Measurements from ENCODE around the gene ZC3H4. TPM values are rescaled to one million over a fixed set of nuclear protein-coding genes. Genes with fewer than 3 reads are reported as not detected.

The ZC3H4 gene
- total RNA-seq, 4 donors from 2014 or later: 19.1 to 36.7 (median 31.3) TPM

- 94 to 100% methylated on average over 4 to 24 of the region's 36 CpGs for WGBS, 2 donors
- H3K27ac ChIP-seq: no peak overlapping the region
- no peak for DNase-seq
- H3K36me3 ChIP-seq: peaks cover 47 to 53% of the 10 kb centered on the region in 2 donors
- no peak overlapping the region for H3K4me3 ChIP-seq (replicated peaks in 1 of 3)
- H3K27me3 ChIP-seq: no peaks in the 10 kb centered on the region
- no peaks in the 10 kb centered on the region for H3K4me1 ChIP-seq
- TF ChIP-seq CTCF (IDR thresholded peaks at IDR 0.05) (no peak), POLR2A (IDR thresholded peaks at IDR 0.05) (no peak)
- no peaks in the 10 kb centered on the region for H3K9me3 ChIP-seq
- intact Hi-C loops (cut with DNase I): no loop called here
Measured at GRCh38 chr19:47067215-47067847, 46.2 kb downstream of the ZC3H4 start.

GRCh38 chr19:47066376-47067214, 47.0 kb downstream of the ZC3H4 start:
- WGBS, 2 donors: 95 to 96% methylated on average over 25 to 42 of the region's 61 CpGs
- Histone ChIP-seq H3K4me3 (replicated peaks in 1 of 3) (no peak overlapping the region), H3K9me3 (no peaks in the 10 kb centered on the region), H3K27me3 (no peaks in the 10 kb centered on the region), H3K27ac (no peak overlapping the region), H3K4me1 (no peaks in the 10 kb centered on the region), H3K36me3 (peaks cover 39 to 45% of the 10 kb centered on the region in 2 donors)
- TF ChIP-seq POLR2A (IDR thresholded peaks at IDR 0.05) (no peak), CTCF (IDR thresholded peaks at IDR 0.05) (no peak)
- intact Hi-C loops (cut with DNase I): no loop called here
- no peak for DNase-seq

GRCh38 chr19:47065242-47065641, 48.3 kb downstream of the ZC3H4 start:
- Histone ChIP-seq H3K27me3 (no peaks in the 10 kb centered on the region), H3K4me1 (no peaks in the 10 kb centered on the region), H3K36me3 (peaks cover 31 to 34% of the 10 kb centered on the region in 2 donors), H3K4me3 (replicated peaks in 1 of 3) (no peak overlapping the region), H3K27ac (no peak overlapping the region), H3K9me3 (no peaks in the 10 kb centered on the region)
- intact Hi-C loops (cut with DNase I): no loop called here
- TF ChIP-seq CTCF (IDR thresholded peaks at IDR 0.05): no peak
- TF ChIP-seq POLR2A (IDR thresholded peaks at IDR 0.05): no peak
- WGBS, 2 donors: 93 to 97% methylated on average over 7 of the region's 11 CpGs
- DNase-seq: no peak

- DNase-seq: no peak
- no peaks in the 10 kb centered on the region for H3K27me3 ChIP-seq
- intact Hi-C loops (cut with DNase I): no loop called here
- H3K9me3 ChIP-seq: no peaks in the 10 kb centered on the region
- H3K27ac ChIP-seq: no peak overlapping the region
- TF ChIP-seq CTCF (IDR thresholded peaks at IDR 0.05): no peak
- no peak for TF ChIP-seq POLR2A (IDR thresholded peaks at IDR 0.05)
- 85 to 90% methylated on average over 6 of the region's 6 CpGs for WGBS, 2 donors
- H3K36me3 ChIP-seq: peaks cover 31 to 34% of the 10 kb centered on the region in 2 donors
- H3K4me3 ChIP-seq (replicated peaks in 1 of 3): no peak overlapping the region
- H3K4me1 ChIP-seq: no peaks in the 10 kb centered on the region
Measured at GRCh38 chr19:47063874-47064273, 49.7 kb downstream of the ZC3H4 start.

- no peak overlapping the region for H3K27ac ChIP-seq
- H3K4me1 ChIP-seq: no peaks in the 10 kb centered on the region
- H3K9me3 ChIP-seq: no peaks in the 10 kb centered on the region
- TF ChIP-seq POLR2A (IDR thresholded peaks at IDR 0.05): no peak
- no peaks in the 10 kb centered on the region for H3K27me3 ChIP-seq
- WGBS, 2 donors: 63 to 69% methylated on average over 10 of the region's 11 CpGs
- intact Hi-C loops (cut with DNase I): no loop called here
- DNase-seq: no peak
- no peaks in the 10 kb centered on the region for H3K36me3 ChIP-seq
- H3K4me3 ChIP-seq (replicated peaks in 1 of 3): no peak overlapping the region
Measured at GRCh38 chr19:47058621-47059022, 55.0 kb downstream of the ZC3H4 start.

All from thyroid gland (tissue), 4 donors.